ENCODE results near the gene ATF6B.

Gene ATF6B

DNA sequence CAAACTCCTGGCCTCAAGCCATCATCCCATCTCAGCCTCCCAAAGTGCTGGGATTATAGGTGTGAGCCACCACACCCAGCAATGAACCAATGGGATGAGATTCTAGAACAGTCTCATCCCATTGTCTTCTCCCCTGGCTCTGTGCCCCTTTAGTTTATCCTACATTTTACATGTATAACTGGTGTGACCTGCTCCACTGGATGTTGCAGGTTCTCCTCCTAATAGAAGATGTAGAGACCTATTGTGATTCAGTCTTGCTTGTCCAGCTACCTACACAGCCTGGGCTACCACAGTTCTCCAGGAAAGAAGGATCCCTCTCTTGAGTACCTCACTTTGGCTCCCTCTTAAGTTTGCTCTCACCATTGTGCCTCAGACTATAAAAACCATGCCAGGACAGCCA, 4.1 kb upstream of the ATF6B start:
- in situ Hi-C loops (cut with HindIII; ENCODE audit: low sequenced_read_pairs) = no loop called here

DNA sequence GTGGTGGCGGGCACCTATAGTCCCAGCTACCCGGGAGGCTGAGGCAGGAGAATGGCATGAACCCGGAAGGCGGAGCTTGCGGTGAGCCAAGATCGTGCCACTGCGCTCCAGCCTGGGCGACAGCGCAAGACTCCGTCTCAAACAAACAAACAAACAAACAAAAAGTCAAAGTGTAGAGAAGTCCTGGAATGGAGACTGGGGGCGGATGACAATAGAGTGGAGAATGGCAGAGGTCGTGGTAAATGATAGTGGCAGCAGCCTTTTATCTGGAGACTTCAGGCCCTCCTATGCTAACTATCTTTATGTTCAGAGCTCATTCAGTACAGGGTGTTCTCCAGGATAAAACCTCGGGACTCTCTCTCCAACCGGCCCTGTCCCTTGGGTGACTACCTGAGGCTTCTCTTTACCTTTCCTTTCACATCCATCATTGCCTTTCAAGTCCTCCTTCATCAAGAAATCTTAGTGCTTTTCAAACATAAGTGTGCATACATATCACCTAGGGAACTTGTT, 3.4 kb upstream of the ATF6B start:
- in situ Hi-C loops (cut with HindIII; ENCODE audit: low sequenced_read_pairs) = no loop called here

GRCh38 chr6:32129297-32130088, 1.4 kb upstream of the ATF6B start:
- in situ Hi-C loops (cut with HindIII; ENCODE audit: low sequenced_read_pairs) = no loop called here

DNA sequence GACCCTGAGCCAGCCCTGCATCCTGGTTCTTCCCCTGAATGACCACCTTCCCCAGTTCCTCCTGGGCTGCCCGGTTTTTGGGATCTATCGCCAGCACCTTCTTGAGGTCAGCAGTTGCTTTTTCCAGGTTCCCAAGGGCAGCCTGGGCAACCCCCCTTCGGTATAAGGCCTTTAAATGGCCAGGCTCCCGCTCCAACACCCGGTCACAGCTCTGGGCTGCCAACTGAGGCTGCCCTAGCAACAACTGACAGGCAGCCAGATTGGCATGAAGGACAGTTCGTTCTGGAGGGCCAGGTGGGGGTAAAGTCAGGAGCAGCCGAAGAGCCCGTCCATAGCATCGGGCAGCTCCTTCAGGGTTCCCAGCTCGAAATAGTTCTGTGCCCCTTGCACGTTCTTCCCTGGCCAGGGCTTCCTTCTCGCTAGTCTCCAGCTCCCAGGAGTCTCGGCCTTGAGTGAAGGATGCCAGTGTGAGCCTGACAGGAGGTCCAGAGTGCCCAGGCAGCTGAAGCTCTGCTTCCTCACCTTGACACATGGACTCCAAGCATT, 778 bp upstream of the ATF6B start:
- in situ Hi-C loops (cut with HindIII; ENCODE audit: low sequenced_read_pairs) = no loop called here

DNA sequence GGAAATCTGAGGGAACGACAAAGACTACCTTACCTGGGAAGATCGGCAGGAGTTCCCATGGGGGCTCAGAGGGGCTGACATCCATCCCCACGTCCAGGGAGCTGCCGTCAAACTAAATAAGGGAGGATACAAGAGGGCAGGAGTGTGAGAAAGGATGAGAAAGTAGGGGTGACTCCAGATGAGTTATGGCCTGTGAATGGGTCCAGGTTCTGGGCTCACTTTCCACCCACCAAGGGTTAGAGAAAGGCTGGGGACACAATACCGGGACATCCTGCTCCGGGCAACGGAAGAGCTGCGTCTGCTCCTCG, 683 bp downstream of the ATF6B start:
- in situ Hi-C loops (cut with HindIII; ENCODE audit: low sequenced_read_pairs) = no loop called here

DNA sequence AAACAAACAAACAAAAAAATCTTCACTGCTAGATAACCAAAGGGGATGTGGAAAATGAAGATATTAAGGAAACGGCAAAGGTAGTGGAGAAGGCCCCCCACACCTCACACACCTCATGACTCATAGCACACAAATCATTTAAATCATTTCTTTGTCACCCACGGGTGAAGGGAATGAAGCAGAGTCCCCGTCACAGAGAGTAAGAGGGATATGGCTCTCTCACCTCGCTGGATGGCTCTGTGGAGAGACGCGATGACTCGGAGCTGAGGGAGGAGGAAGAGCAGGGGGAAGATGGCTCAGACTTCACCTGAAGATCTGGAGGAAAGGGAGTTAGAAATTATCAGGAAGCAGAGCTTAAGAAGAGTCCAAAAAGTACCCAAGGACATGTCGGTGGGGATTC, 1.2 kb downstream of the ATF6B start:
- in situ Hi-C loops (cut with HindIII; ENCODE audit: low sequenced_read_pairs) = no loop called here

- in situ Hi-C loops (cut with HindIII; ENCODE audit: low sequenced_read_pairs) = no loop called here
These were observed 4.4 kb downstream of the ATF6B start for GRCh38 chr6:32123681-32124080.

DNA sequence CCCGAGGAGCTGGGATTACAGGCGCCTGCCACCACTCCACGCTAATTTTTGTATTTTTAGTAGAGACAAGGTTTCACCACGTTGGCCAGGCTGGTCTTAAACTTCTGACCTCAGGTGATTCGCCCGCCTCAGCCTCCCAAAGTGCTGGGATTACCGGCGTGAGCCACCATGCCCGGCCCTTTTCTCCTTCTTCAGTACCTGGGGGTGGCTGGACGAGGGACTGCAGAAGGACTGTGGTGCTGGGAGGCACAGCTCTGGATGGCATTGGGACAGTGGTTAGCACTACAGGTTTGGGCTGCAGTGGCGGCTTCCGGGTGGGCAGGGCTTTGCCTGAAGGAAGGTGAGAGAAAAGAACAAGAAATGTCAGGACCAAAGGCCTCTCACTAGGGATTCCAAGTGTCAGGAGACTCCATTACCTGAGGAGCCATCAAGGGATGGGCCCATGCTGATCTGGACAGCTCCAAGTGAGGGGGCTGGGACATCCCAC, 7.4 kb downstream of the ATF6B start:
- in situ Hi-C loops (cut with HindIII; ENCODE audit: low sequenced_read_pairs) = no loop called here

DNA sequence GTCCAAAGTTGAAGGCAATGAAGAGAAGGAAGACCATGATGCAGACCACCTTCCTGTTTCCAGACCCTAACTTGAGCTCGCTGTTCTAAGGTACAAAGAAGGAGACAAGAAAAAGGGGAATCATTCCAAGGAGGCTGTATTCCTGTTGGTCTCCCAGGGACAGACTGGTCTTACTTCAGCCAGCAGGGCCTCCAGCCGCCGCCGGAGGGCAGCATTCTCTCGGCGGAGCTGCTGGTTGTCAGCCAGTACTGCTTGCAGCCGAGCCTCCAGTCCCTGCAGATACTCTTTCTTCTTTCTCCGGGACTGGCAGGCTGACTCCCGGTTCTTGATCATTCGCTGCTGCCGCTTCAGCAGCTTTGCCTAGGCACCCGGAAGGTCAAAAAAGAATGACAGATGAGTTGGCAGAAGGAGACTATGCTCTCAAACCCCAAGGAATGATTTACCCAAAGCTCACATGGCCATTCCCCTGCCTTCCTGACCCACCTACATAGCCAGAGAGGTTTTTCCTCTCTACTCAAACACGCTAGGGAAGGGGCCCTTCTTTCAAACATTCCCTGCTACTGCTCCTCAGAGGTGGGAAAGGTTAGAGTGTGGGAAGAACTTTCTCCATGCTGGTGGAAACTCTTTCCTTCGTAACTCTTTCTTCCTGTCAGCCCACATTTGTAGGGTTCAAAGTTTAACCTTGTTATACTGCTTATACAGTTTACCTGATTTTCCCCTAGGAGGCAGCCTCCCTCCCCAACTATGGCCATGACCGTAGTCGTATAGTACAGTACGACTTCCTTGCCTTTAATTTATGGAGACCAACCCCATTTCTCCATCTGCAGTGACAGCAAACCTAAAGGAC, 9.0 kb downstream of the ATF6B start:
- in situ Hi-C loops (cut with HindIII; ENCODE audit: low sequenced_read_pairs) = no loop called here

DNA sequence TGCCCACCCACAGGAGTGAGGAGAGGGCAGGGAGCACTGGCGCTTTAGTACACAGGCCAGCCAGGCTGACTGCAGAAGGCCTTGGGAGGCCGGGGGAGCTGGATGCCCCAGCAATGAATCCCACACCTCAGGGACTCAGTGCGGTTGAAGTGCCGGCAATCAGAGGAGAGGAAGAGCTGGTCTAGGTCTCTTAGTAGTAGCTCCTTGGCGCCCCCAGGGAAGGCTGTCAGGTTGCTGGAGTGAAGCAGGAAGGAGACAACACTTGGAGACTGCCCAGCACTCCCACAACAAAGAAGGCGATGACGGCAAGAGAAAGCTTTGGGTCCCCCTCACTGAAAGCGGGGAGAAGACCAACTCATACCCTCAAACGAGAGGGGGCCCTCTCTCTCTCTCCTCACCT, 10.6 kb downstream of the ATF6B start:
- in situ Hi-C loops (cut with HindIII; ENCODE audit: low sequenced_read_pairs) = no loop called here

GRCh38 chr6:32116674-32117073, 11.4 kb downstream of the ATF6B start:
- in situ Hi-C loops (cut with HindIII; ENCODE audit: low sequenced_read_pairs) = no loop called here

GRCh38 chr6:32115623-32116022, 12.4 kb downstream of the ATF6B start:
- in situ Hi-C loops (cut with HindIII; ENCODE audit: low sequenced_read_pairs) = no loop called here

DNA sequence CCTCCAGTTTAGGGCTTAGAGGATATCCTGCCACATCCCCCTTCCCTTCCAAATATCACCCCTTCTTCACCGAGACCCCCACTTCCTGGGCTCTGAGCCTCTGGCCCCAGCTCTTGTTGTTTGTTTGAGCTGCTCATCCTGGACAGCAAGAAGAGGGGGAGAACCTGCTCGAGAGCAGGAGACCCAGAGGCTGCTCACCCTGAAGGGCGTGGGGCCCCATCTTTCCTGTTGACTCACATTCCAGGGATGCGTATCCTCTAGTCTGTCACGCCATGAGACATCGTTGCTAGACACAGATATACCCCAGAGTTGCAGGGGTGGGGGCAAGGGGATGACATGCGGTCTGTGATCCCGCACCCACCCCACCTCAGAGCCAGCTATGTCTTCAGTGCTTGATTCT, 13.2 kb downstream of the ATF6B start:
- in situ Hi-C loops (cut with HindIII; ENCODE audit: low sequenced_read_pairs) = no loop called here

- in situ Hi-C loops (cut with HindIII; ENCODE audit: low sequenced_read_pairs) = no loop called here
These were observed 14.4 kb downstream of the ATF6B start for GRCh38 chr6:32113386-32114352.

DNA sequence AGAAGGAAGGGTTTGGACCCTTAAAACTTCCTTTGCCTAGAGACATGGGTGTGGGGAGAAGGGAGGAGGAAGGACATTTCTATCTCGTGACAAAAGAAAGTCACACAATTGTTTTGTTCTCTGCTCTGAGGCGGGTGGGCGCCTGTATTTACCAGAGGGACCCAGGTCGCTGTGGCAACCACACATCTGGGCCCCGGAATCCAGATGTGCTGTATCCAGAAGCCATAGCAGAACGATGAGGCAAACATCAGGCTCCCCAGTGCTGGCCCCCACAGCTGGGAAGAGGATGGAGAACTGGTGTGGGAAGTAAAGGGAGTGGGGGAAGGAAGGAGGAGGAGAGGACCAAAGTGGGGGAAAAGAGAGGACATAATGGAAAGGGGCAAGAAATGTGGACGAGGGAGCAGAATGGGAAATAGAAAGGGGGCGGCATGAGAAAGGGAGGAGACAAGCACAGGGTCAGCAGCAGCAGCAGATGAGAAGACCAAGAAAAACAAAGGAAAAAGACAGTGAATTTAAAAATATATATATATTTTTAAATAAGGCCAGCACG, 15.5 kb downstream of the ATF6B start:
- in situ Hi-C loops (cut with HindIII; ENCODE audit: low sequenced_read_pairs) = no loop called here

DNA sequence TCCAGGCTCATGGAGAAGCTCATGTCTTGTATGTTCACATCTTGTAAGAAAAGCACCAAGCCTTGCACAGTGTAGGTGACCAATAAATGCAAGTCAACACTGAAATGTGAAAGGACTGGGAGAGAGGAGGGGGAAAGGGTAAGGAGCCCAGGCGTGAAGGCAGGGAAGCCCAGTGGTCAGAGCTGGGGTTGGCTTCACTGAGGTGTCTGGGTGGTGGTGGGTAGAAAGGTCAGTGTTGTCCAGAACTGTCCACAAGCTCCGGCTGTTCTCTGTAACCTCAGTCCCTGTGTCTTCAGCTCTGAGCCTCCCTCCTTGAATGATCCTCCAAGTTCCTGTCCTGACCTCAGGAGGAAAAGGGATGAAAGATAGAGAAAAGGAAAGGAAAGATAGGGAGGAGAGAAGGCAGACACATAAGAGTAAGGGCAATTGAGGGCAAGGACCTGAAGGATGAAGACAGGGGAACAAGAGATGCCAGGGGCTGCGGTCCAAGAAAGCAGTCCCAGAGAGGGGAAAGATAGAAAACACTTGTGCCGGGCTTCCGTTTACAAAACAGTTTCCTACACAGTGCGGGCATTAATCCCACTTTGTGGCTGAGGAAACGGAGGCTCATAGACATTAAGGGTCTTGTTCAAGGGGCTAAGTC, 16.5 kb downstream of the ATF6B start:
- in situ Hi-C loops (cut with HindIII; ENCODE audit: low sequenced_read_pairs) = no loop called here

DNA sequence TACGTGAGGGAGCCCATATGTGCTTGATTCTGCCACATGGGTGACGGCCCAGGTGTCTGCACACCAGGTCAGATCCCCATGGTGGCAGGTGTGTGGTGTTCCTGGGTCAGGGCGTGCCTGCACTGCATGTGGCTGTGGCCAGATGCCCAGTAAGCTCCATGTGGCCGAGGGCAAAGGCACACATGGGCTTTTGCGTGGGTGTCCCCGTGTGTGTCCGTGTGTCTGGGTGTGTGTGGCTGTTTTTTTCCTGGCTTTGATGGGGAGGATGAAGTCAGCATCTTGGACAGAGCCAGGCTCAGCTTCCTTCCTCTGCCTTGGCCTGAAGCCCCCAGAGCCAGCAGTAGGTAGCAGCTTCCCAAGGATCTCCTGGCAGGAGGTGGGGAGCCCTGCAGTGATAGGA, 17.4 kb downstream of the ATF6B start:
- in situ Hi-C loops (cut with HindIII; ENCODE audit: low sequenced_read_pairs) = no loop called here

- in situ Hi-C loops (cut with HindIII; ENCODE audit: low sequenced_read_pairs) = no loop called here
These were observed 18.3 kb downstream of the ATF6B start for GRCh38 chr6:32109765-32110160.

DNA sequence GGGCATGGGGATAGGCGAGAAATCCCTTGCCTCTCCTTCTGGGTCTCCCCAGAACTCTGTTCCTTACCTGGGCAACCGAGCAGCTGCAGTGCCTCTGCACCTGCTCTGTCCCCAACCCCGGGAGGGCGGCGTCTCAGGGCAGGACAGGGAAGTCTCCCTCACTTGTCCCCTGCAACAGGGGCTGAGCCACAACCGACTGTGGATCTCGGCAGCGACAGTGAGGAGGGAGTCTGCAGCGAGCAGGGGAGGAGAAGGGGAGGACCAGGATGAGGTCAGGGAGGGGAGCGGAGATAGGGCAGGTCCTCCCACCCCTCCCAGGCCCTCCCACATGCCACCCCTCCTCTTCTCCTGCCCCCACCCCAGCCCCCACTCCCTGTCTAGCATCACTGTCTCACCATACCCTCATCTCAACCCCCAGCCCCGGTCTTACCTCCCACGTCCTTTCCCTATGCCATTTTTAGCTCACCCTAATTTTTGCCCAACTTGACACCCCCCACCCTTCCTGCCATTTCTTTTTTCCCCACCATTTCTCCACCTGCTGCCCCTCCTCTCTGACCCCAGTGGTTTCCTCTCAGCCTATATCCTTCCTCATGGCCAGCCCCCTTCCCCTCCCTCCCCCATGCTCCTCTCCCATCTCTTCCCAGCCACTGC, 18.8 kb downstream of the ATF6B start, which contains the start of gene TNXB:
TSS of gene TNXB (minus strand) at position 225 of the 651 bp plus-strand sequence. CDS start 11,140 bp downstream, outside the sequence.
- in situ Hi-C loops (cut with HindIII; ENCODE audit: low sequenced_read_pairs) = no loop called here
